T-cell (primary cell): ENCODE data around the gene ARHGEF16. TPM values are rescaled to one million over a fixed set of nuclear protein-coding genes. Genes with fewer than 3 reads are reported as not detected.

Source experiments
- ATAC-seq, 4 experiments: fragments of 200-7000 bp in 3 of 4; fragments of 150-1000 bp in 1 of 4; cut with Tn5 transposase; replicated peaks in 1 of 4; 1 replicate in 3 of 4; 2 replicates in 1 of 4; pipeline ENCODE4 v1.10.0; 2021; ENCODE audit warnings: moderate library complexity in 3 of 4, mild to moderate bottlenecking in 2 of 4, moderate number of reproducible peaks in 1 of 4
- CTCF ChIA-PET, 2 donors: fragments of 300-600 bp; sonication (Branson Sonifier 250); formaldehyde crosslinking; loops; one replicate each; lab custom pipeline; 2022; ENCODE audit warnings: antibody characterized with exemption in 2 of 2; lab: Charles Lee
- POLR2A ChIA-PET, 2 donors: fragments of 300-600 bp; sonication (Branson Sonifier 250); formaldehyde crosslinking; loops; one replicate each; lab custom pipeline; 2022; ENCODE audit warnings: antibody characterized with exemption in 2 of 2; lab: Charles Lee
- DNase-seq, 35 experiments: peaks; one replicate each; pipeline versions ENCODE4 v3.0.0 to v3.0.0-alpha.2; 2013 to 2023
- H3K27ac ChIP-seq: one replicate; pipeline ENCODE4 v1.5.1; 2013; ENCODE audit warnings: low read length
- H3K27me3 ChIP-seq, 2 experiments: replicated peaks in 1 of 2; 1 replicate in 1 of 2; 2 replicates in 1 of 2; pipeline versions ENCODE4 v1.6.1 to v1.7.0; 2013; ENCODE audit warnings: low read length in 1 of 2, mixed read lengths in 1 of 2; ENCODE audit not compliant: control insufficient read depth in 2 of 2, insufficient read depth in 2 of 2; ENCODE audit errors: extremely low read depth in 1 of 2
- H3K36me3 ChIP-seq, 2 donors: 1 replicate in 1 of 2; 2 replicates in 1 of 2; pipeline versions ENCODE4 v1.6.1 to v1.7.0; 2013; ENCODE audit warnings: low read length in 1 of 2; ENCODE audit not compliant: control insufficient read depth in 2 of 2, insufficient read depth in 1 of 2; ENCODE audit errors: extremely low read depth in 1 of 2
- H3K4me1 ChIP-seq, 2 experiments: 1 replicate in 1 of 2; 2 replicates in 1 of 2; pipeline versions ENCODE4 v1.6.1 to v1.7.0; 2013; ENCODE audit warnings: low read length in 2 of 2, mixed read lengths in 1 of 2; ENCODE audit not compliant: insufficient read depth in 2 of 2, control insufficient read depth in 1 of 2; ENCODE audit errors: extremely low read depth in 1 of 2
- H3K4me3 ChIP-seq, 2 donors: 1 replicate in 1 of 2; 2 replicates in 1 of 2; pipeline versions ENCODE4 v1.5.1 to v1.7.0; 2013; ENCODE audit warnings: mild to moderate bottlenecking in 2 of 2, low read length in 1 of 2, moderate library complexity in 1 of 2; ENCODE audit not compliant: control insufficient read depth in 1 of 2; ENCODE audit errors: extremely low read depth in 1 of 2
- H3K9me3 ChIP-seq: 2 replicates; pipeline ENCODE4 v1.7.0; 2013
- H3K27ac Mint-ChIP-seq, 2 donors: one replicate each; pipeline ENCODE4 v1.8.0; 2020 to 2021; ENCODE audit warnings: mild to moderate bottlenecking in 2 of 2, mixed read lengths in 2 of 2
- H3K27me3 Mint-ChIP-seq, 2 donors: one replicate each; pipeline ENCODE4 v1.8.0; 2021 to 2022; ENCODE audit warnings: mixed read lengths in 2 of 2
- H3K36me3 Mint-ChIP-seq: one replicate; pipeline ENCODE4 v1.8.0; 2021; ENCODE audit warnings: mixed read lengths
- H3K4me1 Mint-ChIP-seq, 3 donors: one replicate each; pipeline ENCODE4 v1.8.0; 2020 to 2022; ENCODE audit warnings: mixed read lengths in 3 of 3, mild to moderate bottlenecking in 1 of 3
- H3K4me3 Mint-ChIP-seq, 3 donors: one replicate each; pipeline ENCODE4 v1.8.0; 2020 to 2022; ENCODE audit warnings: mild to moderate bottlenecking in 3 of 3, mixed read lengths in 3 of 3, moderate library complexity in 3 of 3
- H3K9me3 Mint-ChIP-seq, 3 donors: one replicate each; pipeline ENCODE4 v1.8.0; 2020 to 2022; ENCODE audit warnings: mixed read lengths in 3 of 3
- WGBS: methylation state at CpG from one replicate; pipeline ENCODE4 v1.1.5; 2013; ENCODE audit warnings: missing lambda C conversion rate; ENCODE audit not compliant: insufficient coverage; 5-methylcytosine and 5-hydroxymethylcytosine counted together
- total RNA-seq, 35 experiments: library from RNA in 6 of 35; stranded (reverse) in 6 of 35; fragments of 120-200 nt in 1 of 35; gene quantifications; one replicate each; pipeline versions ENCODE4 v1.2.1 to v1.2.4 and lab custom pipeline; 2013 to 2026

Gene ARHGEF16
- total RNA-seq, 5 donors from 2014 or later (not counting 1 experiment from before 2014, with no cell fraction given), result 0.22 to 0.44 (median 0.29) TPM; not detected in 1

GRCh38 chr1:3472088-3472850, 17.8 kb downstream of the ARHGEF16 start:
- Mint-ChIP-seq H3K4me3 (no peak overlapping the region), H3K4me1 (no peaks in the 10 kb centered on the region), H3K9me3 (no peaks in the 10 kb centered on the region), H3K36me3 (no peaks in the 10 kb centered on the region), H3K27me3 (peaks cover 3% of the 10 kb centered on the region in 2 donors), H3K27ac (no peak overlapping the region)
- 75% methylated on average over 21 of the region's 25 CpGs for WGBS
- DNase-seq, result no peak
- Histone ChIP-seq H3K9me3 (no peaks in the 10 kb centered on the region), H3K4me1 (no peaks in the 10 kb centered on the region), H3K4me3 (no peak overlapping the region), H3K27me3 (peaks cover 0 to 20% of the 10 kb centered on the region in 2 experiments), H3K27ac (no peak overlapping the region), H3K36me3 (no peaks in the 10 kb centered on the region)
- no peak for ATAC-seq
- CTCF ChIA-PET, result interaction anchor here in 1 of 2 donors (0.6 kb wide), 2 partner anchors 332 to 1606 kb away, joined by 3 read pairs; no protein-coding TSS in a partner anchor
- POLR2A ChIA-PET, result no interaction called here

- peaks cover 0 to 25% of the 10 kb centered on the region in 2 experiments for H3K27me3 ChIP-seq
- DNase-seq (no peak), ATAC-seq (no peak)
- ChIA-PET POLR2A (no interaction called here), CTCF (interaction anchor here in 1 of 2 donors (0.6 kb wide), 1 partner anchor 1607 kb away, joined by 3 read pairs; no protein-coding TSS in a partner anchor)
- no peaks in the 10 kb centered on the region for H3K9me3 Mint-ChIP-seq
- H3K4me3 ChIP-seq, result no peak overlapping the region
- no peak overlapping the region for H3K27ac ChIP-seq
- no peaks in the 10 kb centered on the region for H3K4me1 ChIP-seq
- no peaks in the 10 kb centered on the region for H3K36me3 ChIP-seq
- peaks cover 3% of the 10 kb centered on the region in 2 donors for H3K27me3 Mint-ChIP-seq
- no peak overlapping the region for H3K4me3 Mint-ChIP-seq
- no peak overlapping the region for H3K27ac Mint-ChIP-seq
- 87% methylated on average over 11 of the region's 17 CpGs for WGBS
- H3K4me1 Mint-ChIP-seq, result no peaks in the 10 kb centered on the region
- no peaks in the 10 kb centered on the region for H3K36me3 Mint-ChIP-seq
- H3K9me3 ChIP-seq, result no peaks in the 10 kb centered on the region
Observed at GRCh38 chr1:3472906-3473305, 18.4 kb downstream of the ARHGEF16 start.

- H3K36me3 Mint-ChIP-seq, result no peaks in the 10 kb centered on the region
- no peak for ATAC-seq
- H3K27ac ChIP-seq, result no peak overlapping the region
- peaks cover 3% of the 10 kb centered on the region in 2 donors for H3K27me3 Mint-ChIP-seq
- POLR2A ChIA-PET, result no interaction called here
- H3K4me1 Mint-ChIP-seq, result no peaks in the 10 kb centered on the region
- CTCF ChIA-PET, result no interaction called here
- H3K4me3 ChIP-seq, result no peak overlapping the region
- H3K4me3 Mint-ChIP-seq, result no peak overlapping the region
- 85% methylated on average over 6 of the region's 20 CpGs for WGBS
- H3K9me3 Mint-ChIP-seq, result no peaks in the 10 kb centered on the region
- DNase-seq, result no peak
- no peaks in the 10 kb centered on the region for H3K4me1 ChIP-seq
- H3K36me3 ChIP-seq, result no peaks in the 10 kb centered on the region
- no peak overlapping the region for H3K27ac Mint-ChIP-seq
- no peaks in the 10 kb centered on the region for H3K9me3 ChIP-seq
- peaks cover 0 to 25% of the 10 kb centered on the region in 2 experiments for H3K27me3 ChIP-seq
Observed at GRCh38 chr1:3473381-3473844, 18.9 kb downstream of the ARHGEF16 start.

GRCh38 chr1:3474016-3474415, 19.6 kb downstream of the ARHGEF16 start:
- WGBS, result 89% methylated on average over 8 of the region's 8 CpGs
- Histone ChIP-seq H3K9me3 (no peaks in the 10 kb centered on the region), H3K27ac (no peak overlapping the region), H3K36me3 (no peaks in the 10 kb centered on the region), H3K4me1 (no peaks in the 10 kb centered on the region), H3K27me3 (peaks cover 0 to 24% of the 10 kb centered on the region in 2 experiments), H3K4me3 (no peak overlapping the region)
- Mint-ChIP-seq H3K27me3 (peaks cover 3% of the 10 kb centered on the region in 2 donors), H3K27ac (no peak overlapping the region), H3K36me3 (no peaks in the 10 kb centered on the region), H3K9me3 (no peaks in the 10 kb centered on the region), H3K4me3 (no peak overlapping the region), H3K4me1 (no peaks in the 10 kb centered on the region)
- no peak for ATAC-seq
- ChIA-PET CTCF (no interaction called here), POLR2A (no interaction called here)
- DNase-seq, result no peak

- Mint-ChIP-seq H3K4me1 (no peaks in the 10 kb centered on the region), H3K36me3 (no peaks in the 10 kb centered on the region), H3K27me3 (peaks cover 3% of the 10 kb centered on the region in 2 donors), H3K9me3 (no peaks in the 10 kb centered on the region), H3K4me3 (no peak overlapping the region), H3K27ac (no peak overlapping the region)
- DNase-seq (no peak), ATAC-seq (no peak)
- Histone ChIP-seq H3K36me3 (no peaks in the 10 kb centered on the region), H3K27me3 (peaks cover 0 to 24% of the 10 kb centered on the region in 2 experiments), H3K4me3 (no peak overlapping the region), H3K4me1 (no peaks in the 10 kb centered on the region), H3K9me3 (no peaks in the 10 kb centered on the region), H3K27ac (no peak overlapping the region)
- ChIA-PET CTCF (no interaction called here), POLR2A (no interaction called here)
- WGBS, result 74% methylated on average over 8 of the region's 10 CpGs
Observed at GRCh38 chr1:3474421-3474820, 20.0 kb downstream of the ARHGEF16 start.

GRCh38 chr1:3475839-3476573, 21.5 kb downstream of the ARHGEF16 start:
- H3K4me1 ChIP-seq, result no peaks in the 10 kb centered on the region
- ATAC-seq (no peak), DNase-seq (no peak)
- no peaks in the 10 kb centered on the region for H3K4me1 Mint-ChIP-seq
- ChIA-PET POLR2A (no interaction called here), CTCF (no interaction called here)
- H3K36me3 ChIP-seq, result no peaks in the 10 kb centered on the region
- H3K27ac ChIP-seq, result no peak overlapping the region
- peaks cover 1 to 3% of the 10 kb centered on the region in 2 donors for H3K27me3 Mint-ChIP-seq
- no peak overlapping the region for H3K4me3 Mint-ChIP-seq
- no peaks in the 10 kb centered on the region for H3K36me3 Mint-ChIP-seq
- WGBS, result 85% methylated on average over 11 of the region's 14 CpGs
- H3K27me3 ChIP-seq, result peaks cover 0 to 19% of the 10 kb centered on the region in 2 experiments
- H3K9me3 Mint-ChIP-seq, result no peaks in the 10 kb centered on the region
- no peak overlapping the region for H3K27ac Mint-ChIP-seq
- no peaks in the 10 kb centered on the region for H3K9me3 ChIP-seq
- no peak overlapping the region for H3K4me3 ChIP-seq
